ENCODE results near the gene VPS37D.

VPS37D gene

DNA sequence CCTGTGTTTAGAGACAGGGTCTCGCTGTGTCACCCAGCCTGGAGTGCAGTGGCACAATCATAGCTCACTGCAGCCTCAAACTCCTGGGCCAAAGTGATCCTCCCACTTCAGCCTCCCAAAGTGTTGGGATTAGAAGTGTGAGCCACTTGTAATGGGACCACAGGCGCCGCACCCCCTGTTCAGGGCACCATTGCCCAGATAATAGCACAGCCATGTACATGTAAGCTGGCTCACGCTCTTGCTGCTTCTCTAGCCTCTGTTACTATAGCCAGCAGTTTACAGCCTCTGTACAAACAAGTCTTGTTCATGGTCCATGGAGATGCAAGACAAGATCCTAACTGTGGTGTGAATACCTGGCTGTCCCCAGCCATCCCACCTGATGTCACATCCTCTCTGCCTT lies 39.1 kb upstream of the VPS37D start (continued):
- TF ChIP-seq, protein P1, sequence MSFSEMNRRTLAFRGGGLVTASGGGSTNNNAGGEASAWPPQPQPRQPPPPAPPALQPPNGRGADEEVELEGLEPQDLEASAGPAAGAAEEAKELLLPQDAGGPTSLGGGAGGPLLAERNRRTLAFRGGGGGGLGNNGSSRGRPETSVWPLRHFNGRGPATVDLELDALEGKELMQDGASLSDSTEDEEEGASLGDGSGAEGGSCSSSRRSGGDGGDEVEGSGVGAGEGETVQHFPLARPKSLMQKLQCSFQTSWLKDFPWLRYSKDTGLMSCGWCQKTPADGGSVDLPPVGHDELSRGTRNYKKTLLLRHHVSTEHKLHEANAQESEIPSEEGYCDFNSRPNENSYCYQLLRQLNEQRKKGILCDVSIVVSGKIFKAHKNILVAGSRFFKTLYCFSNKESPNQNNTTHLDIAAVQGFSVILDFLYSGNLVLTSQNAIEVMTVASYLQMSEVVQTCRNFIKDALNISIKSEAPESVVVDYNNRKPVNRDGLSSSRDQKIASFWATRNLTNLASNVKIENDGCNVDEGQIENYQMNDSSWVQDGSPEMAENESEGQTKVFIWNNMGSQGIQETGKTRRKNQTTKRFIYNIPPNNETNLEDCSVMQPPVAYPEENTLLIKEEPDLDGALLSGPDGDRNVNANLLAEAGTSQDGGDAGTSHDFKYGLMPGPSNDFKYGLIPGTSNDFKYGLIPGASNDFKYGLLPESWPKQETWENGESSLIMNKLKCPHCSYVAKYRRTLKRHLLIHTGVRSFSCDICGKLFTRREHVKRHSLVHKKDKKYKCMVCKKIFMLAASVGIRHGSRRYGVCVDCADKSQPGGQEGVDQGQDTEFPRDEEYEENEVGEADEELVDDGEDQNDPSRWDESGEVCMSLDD (tag by site-specific recombination; IDR thresholded peaks at IDR 0.05): no peak
- TF ChIP-seq ZNF558 (tag by site-specific recombination; IDR thresholded peaks at IDR 0.05) (no peak), ZNF132 (tag by site-specific recombination; IDR thresholded peaks at IDR 0.05; ENCODE audit: borderline replicate concordance) (no peak), KLF8 (tag by site-specific recombination; IDR thresholded peaks at IDR 0.05) (no peak), ZNF529 (tag by site-specific recombination; IDR thresholded peaks at IDR 0.05; ENCODE audit: insufficient replicate concordance) (no peak), TRIM28 (IDR thresholded peaks at IDR 0.05; ENCODE audit: borderline replicate concordance, low read length) (no peak)
- TF ChIP-seq, protein P2, sequence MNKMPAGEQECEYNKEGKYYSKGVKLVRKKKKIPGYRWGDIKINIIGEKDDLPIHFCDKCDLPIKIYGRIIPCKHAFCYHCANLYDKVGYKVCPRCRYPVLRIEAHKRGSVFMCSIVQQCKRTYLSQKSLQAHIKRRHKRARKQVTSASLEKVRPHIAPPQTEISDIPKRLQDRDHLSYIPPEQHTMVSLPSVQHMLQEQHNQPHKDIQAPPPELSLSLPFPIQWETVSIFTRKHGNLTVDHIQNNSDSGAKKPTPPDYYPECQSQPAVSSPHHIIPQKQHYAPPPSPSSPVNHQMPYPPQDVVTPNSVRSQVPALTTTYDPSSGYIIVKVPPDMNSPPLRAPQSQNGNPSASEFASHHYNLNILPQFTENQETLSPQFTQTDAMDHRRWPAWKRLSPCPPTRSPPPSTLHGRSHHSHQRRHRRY (tag by site-specific recombination; IDR thresholded peaks at IDR 0.05): no peak
- TF ChIP-seq, protein P3, sequence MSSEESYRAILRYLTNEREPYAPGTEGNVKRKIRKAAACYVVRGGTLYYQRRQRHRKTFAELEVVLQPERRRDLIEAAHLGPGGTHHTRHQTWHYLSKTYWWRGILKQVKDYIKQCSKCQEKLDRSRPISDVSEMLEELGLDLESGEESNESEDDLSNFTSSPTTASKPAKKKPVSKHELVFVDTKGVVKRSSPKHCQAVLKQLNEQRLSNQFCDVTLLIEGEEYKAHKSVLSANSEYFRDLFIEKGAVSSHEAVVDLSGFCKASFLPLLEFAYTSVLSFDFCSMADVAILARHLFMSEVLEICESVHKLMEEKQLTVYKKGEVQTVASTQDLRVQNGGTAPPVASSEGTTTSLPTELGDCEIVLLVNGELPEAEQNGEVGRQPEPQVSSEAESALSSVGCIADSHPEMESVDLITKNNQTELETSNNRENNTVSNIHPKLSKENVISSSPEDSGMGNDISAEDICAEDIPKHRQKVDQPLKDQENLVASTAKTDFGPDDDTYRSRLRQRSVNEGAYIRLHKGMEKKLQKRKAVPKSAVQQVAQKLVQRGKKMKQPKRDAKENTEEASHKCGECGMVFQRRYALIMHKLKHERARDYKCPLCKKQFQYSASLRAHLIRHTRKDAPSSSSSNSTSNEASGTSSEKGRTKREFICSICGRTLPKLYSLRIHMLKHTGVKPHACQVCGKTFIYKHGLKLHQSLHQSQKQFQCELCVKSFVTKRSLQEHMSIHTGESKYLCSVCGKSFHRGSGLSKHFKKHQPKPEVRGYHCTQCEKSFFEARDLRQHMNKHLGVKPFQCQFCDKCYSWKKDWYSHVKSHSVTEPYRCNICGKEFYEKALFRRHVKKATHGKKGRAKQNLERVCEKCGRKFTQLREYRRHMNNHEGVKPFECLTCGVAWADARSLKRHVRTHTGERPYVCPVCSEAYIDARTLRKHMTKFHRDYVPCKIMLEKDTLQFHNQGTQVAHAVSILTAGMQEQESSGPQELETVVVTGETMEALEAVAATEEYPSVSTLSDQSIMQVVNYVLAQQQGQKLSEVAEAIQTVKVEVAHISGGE (tag by site-specific recombination; conservative IDR thresholded peaks at IDR 0.05; ENCODE audit: low read depth): no peak
- TF ChIP-seq, protein P4, sequence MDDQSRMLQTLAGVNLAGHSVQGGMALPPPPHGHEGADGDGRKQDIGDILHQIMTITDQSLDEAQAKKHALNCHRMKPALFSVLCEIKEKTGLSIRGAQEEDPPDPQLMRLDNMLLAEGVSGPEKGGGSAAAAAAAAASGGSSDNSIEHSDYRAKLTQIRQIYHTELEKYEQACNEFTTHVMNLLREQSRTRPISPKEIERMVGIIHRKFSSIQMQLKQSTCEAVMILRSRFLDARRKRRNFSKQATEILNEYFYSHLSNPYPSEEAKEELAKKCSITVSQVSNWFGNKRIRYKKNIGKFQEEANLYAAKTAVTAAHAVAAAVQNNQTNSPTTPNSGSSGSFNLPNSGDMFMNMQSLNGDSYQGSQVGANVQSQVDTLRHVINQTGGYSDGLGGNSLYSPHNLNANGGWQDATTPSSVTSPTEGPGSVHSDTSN (CRISPR knock-in tag; IDR thresholded peaks at IDR 0.05): no peak
- TF ChIP-seq, protein P5, sequence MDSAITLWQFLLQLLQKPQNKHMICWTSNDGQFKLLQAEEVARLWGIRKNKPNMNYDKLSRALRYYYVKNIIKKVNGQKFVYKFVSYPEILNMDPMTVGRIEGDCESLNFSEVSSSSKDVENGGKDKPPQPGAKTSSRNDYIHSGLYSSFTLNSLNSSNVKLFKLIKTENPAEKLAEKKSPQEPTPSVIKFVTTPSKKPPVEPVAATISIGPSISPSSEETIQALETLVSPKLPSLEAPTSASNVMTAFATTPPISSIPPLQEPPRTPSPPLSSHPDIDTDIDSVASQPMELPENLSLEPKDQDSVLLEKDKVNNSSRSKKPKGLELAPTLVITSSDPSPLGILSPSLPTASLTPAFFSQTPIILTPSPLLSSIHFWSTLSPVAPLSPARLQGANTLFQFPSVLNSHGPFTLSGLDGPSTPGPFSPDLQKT (IDR thresholded peaks at IDR 0.05; ENCODE audit: borderline replicate concordance, low read depth, low read length): no peak

DNA sequence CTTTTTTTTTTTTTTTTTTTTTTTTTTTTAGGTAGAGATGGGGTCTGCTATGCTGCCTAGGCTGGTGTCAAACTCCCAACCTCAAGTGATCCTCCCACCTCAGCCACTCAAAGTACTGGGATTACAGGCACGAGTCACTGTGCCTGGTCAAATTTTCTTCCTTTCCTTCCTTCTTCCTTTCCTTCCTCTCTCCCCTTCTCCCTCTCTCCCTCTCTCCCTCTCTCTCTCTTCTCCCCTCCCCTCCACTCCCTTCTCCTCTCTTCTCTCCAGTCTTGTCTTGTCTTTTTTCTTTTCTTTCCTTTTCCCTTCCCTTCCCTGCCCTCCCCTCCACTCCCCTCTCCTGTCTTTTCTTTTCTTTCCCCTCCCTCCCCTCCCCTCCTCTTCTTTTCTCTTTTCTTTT lies 36.1 kb upstream of the VPS37D start:
- CTCF ChIA-PET: interaction anchor here (1.8 kb wide), 2 partner anchors 36 to 94 kb away, joined by 4 to 7 read pairs; no protein-coding TSS in a partner anchor
- H3K4me3 ChIP-seq (ENCODE audit: low read depth, low read length): no peak overlapping the region
- no peaks in the 10 kb centered on the region for H3K9me3 ChIP-seq (ENCODE audit: control insufficient read depth, insufficient read depth, low read depth, low read length)
- TF ChIP-seq PRDM1 (tag by site-specific recombination; IDR thresholded peaks at IDR 0.05) (peak; percentile 98), ZNF214 (tag by site-specific recombination; IDR thresholded peaks at IDR 0.05; ENCODE audit: borderline replicate concordance) (no peak), WT1 (tag by site-specific recombination; IDR thresholded peaks at IDR 0.05) (0 out of 2 replicates have a peak, but pooled peaks have one; percentile 19), ZNF248 (tag by site-specific recombination; IDR thresholded peaks at IDR 0.05) (no peak), ZNF366 (tag by site-specific recombination; conservative IDR thresholded peaks at IDR 0.05) (peak; percentile 87)
- no peaks in the 10 kb centered on the region for H3K36me3 ChIP-seq (ENCODE audit: control insufficient read depth in 2 of 2, insufficient read depth in 1 of 2, low read length in 2 of 2)
- 0 out of 2 replicates have a peak, but pooled peaks cover 2% of the 10 kb centered on the region for H3K4me1 ChIP-seq (ENCODE audit: control insufficient read depth, insufficient read depth, low read length)
- H3K27ac ChIP-seq (ENCODE audit: extremely low read depth, low read depth, low read length): no peak overlapping the region
- POLR2A ChIA-PET: interaction anchor here (0.6 kb wide), 1 partner anchor 155 kb away, joined by 3 read pairs; no protein-coding TSS in a partner anchor

All from HEK293 (cell line).